ENCODE data around the gene NT5M. TPM values are rescaled to one million over a fixed set of nuclear protein-coding genes. Genes with fewer than 3 reads are reported as not detected.

Gene NT5M
- total RNA-seq, 1 experiment from 2014 or later, result 10.8 TPM

DNA sequence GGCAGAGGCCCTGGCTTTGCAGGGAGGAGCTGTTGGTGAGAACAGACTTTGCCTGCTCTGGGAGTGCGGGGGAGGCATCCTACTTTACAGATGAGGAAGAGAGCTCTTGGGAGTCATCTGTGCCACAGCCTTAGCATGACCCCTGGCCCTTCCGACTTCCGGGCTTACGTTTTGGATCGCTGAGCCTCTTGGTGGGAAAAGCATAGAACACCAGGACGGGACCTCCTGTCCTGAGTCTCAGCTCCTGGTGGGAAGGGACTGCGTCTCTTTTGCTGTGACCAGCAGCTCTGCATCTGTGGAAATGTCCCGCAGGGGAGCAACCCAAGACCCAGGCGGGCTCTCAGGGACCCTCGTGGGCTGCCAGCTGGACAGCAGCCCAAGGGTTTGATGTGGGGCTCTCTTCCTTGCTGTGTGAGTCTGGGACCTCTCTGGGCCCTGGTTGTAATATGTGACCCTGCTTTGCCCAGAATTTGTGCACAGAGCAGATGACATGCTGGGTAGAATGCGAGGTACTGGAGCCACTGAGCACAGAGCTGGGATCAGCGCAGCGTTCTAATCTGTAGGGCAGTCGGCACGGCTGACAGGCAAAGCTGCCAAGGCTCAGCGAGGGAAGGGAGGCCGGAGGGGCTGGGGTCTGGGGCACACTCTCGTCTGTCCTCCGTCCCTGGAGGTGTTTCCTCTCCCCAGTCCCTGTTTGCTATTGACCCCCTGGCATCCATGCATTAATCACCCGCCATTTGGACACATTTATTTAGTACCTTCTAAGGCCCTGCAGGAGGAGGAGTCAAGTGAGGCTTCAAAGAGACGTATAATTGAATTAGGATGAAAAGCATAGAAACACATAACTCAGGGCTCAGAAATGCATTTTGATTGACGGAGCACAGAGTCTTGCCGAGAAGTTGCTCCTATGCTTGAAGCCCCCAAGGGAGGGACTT, 64.0 kb downstream of the NT5M start:
- peaks cover 16% of the 10 kb centered on the region for H3K4me1 Mint-ChIP-seq
- DNase-seq (ENCODE audit: low spot score) (no peak), ATAC-seq (no peak)
- POLR2A ChIA-PET, result no interaction called here
- no peak overlapping the region for H3K27ac Mint-ChIP-seq
- TF ChIP-seq, protein P1, sequence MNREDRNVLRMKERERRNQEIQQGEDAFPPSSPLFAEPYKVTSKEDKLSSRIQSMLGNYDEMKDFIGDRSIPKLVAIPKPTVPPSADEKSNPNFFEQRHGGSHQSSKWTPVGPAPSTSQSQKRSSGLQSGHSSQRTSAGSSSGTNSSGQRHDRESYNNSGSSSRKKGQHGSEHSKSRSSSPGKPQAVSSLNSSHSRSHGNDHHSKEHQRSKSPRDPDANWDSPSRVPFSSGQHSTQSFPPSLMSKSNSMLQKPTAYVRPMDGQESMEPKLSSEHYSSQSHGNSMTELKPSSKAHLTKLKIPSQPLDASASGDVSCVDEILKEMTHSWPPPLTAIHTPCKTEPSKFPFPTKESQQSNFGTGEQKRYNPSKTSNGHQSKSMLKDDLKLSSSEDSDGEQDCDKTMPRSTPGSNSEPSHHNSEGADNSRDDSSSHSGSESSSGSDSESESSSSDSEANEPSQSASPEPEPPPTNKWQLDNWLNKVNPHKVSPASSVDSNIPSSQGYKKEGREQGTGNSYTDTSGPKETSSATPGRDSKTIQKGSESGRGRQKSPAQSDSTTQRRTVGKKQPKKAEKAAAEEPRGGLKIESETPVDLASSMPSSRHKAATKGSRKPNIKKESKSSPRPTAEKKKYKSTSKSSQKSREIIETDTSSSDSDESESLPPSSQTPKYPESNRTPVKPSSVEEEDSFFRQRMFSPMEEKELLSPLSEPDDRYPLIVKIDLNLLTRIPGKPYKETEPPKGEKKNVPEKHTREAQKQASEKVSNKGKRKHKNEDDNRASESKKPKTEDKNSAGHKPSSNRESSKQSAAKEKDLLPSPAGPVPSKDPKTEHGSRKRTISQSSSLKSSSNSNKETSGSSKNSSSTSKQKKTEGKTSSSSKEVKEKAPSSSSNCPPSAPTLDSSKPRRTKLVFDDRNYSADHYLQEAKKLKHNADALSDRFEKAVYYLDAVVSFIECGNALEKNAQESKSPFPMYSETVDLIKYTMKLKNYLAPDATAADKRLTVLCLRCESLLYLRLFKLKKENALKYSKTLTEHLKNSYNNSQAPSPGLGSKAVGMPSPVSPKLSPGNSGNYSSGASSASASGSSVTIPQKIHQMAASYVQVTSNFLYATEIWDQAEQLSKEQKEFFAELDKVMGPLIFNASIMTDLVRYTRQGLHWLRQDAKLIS (CRISPR knock-in tag; IDR thresholded peaks at IDR 0.05; ENCODE audit: borderline replicate concordance), result no peak
- TF ChIP-seq, protein P2, sequence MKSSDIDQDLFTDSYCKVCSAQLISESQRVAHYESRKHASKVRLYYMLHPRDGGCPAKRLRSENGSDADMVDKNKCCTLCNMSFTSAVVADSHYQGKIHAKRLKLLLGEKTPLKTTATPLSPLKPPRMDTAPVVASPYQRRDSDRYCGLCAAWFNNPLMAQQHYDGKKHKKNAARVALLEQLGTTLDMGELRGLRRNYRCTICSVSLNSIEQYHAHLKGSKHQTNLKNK (CRISPR knock-in tag; IDR thresholded peaks at IDR 0.05), result no peak
- TF ChIP-seq, protein P3, sequence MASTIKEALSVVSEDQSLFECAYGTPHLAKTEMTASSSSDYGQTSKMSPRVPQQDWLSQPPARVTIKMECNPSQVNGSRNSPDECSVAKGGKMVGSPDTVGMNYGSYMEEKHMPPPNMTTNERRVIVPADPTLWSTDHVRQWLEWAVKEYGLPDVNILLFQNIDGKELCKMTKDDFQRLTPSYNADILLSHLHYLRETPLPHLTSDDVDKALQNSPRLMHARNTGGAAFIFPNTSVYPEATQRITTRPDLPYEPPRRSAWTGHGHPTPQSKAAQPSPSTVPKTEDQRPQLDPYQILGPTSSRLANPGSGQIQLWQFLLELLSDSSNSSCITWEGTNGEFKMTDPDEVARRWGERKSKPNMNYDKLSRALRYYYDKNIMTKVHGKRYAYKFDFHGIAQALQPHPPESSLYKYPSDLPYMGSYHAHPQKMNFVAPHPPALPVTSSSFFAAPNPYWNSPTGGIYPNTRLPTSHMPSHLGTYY (CRISPR knock-in tag; IDR thresholded peaks at IDR 0.05), result no peak
- no peak for TF ChIP-seq OVOL2 (CRISPR knock-in tag; IDR thresholded peaks at IDR 0.05; ENCODE audit: borderline replicate concordance)
- no peak for TF ChIP-seq ESRRA (CRISPR knock-in tag; IDR thresholded peaks at IDR 0.05; ENCODE audit: borderline replicate concordance)
- TF ChIP-seq MYBL2 (CRISPR knock-in tag; IDR thresholded peaks at IDR 0.05), result no peak
- no peak for TF ChIP-seq NR1H2 (CRISPR knock-in tag; IDR thresholded peaks at IDR 0.05)
- no peak for TF ChIP-seq KAT7 (CRISPR knock-in tag; IDR thresholded peaks at IDR 0.05; ENCODE audit: borderline replicate concordance)
- TF ChIP-seq, protein P4, sequence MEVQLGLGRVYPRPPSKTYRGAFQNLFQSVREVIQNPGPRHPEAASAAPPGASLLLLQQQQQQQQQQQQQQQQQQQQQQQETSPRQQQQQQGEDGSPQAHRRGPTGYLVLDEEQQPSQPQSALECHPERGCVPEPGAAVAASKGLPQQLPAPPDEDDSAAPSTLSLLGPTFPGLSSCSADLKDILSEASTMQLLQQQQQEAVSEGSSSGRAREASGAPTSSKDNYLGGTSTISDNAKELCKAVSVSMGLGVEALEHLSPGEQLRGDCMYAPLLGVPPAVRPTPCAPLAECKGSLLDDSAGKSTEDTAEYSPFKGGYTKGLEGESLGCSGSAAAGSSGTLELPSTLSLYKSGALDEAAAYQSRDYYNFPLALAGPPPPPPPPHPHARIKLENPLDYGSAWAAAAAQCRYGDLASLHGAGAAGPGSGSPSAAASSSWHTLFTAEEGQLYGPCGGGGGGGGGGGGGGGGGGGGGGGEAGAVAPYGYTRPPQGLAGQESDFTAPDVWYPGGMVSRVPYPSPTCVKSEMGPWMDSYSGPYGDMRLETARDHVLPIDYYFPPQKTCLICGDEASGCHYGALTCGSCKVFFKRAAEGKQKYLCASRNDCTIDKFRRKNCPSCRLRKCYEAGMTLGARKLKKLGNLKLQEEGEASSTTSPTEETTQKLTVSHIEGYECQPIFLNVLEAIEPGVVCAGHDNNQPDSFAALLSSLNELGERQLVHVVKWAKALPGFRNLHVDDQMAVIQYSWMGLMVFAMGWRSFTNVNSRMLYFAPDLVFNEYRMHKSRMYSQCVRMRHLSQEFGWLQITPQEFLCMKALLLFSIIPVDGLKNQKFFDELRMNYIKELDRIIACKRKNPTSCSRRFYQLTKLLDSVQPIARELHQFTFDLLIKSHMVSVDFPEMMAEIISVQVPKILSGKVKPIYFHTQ (CRISPR knock-in tag; IDR thresholded peaks at IDR 0.05), result no peak
- TF ChIP-seq, protein P5, sequence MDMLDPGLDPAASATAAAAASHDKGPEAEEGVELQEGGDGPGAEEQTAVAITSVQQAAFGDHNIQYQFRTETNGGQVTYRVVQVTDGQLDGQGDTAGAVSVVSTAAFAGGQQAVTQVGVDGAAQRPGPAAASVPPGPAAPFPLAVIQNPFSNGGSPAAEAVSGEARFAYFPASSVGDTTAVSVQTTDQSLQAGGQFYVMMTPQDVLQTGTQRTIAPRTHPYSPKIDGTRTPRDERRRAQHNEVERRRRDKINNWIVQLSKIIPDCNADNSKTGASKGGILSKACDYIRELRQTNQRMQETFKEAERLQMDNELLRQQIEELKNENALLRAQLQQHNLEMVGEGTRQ (CRISPR knock-in tag; IDR thresholded peaks at IDR 0.05), result no peak
- TF ChIP-seq, protein P6, sequence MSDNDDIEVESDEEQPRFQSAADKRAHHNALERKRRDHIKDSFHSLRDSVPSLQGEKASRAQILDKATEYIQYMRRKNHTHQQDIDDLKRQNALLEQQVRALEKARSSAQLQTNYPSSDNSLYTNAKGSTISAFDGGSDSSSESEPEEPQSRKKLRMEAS (CRISPR knock-in tag; IDR thresholded peaks at IDR 0.05), result no peak
- TF ChIP-seq ZNF416 (CRISPR knock-in tag; IDR thresholded peaks at IDR 0.05), result no peak
- no peak for TF ChIP-seq RORB (CRISPR knock-in tag; IDR thresholded peaks at IDR 0.05)
- TF ChIP-seq, protein P7, sequence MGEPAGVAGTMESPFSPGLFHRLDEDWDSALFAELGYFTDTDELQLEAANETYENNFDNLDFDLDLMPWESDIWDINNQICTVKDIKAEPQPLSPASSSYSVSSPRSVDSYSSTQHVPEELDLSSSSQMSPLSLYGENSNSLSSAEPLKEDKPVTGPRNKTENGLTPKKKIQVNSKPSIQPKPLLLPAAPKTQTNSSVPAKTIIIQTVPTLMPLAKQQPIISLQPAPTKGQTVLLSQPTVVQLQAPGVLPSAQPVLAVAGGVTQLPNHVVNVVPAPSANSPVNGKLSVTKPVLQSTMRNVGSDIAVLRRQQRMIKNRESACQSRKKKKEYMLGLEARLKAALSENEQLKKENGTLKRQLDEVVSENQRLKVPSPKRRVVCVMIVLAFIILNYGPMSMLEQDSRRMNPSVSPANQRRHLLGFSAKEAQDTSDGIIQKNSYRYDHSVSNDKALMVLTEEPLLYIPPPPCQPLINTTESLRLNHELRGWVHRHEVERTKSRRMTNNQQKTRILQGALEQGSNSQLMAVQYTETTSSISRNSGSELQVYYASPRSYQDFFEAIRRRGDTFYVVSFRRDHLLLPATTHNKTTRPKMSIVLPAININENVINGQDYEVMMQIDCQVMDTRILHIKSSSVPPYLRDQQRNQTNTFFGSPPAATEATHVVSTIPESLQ (CRISPR knock-in tag; IDR thresholded peaks at IDR 0.05), result no peak
- no peak for TF ChIP-seq NFYB (CRISPR knock-in tag; conservative IDR thresholded peaks at IDR 0.05; ENCODE audit: low read depth)
- TF ChIP-seq, protein P8, sequence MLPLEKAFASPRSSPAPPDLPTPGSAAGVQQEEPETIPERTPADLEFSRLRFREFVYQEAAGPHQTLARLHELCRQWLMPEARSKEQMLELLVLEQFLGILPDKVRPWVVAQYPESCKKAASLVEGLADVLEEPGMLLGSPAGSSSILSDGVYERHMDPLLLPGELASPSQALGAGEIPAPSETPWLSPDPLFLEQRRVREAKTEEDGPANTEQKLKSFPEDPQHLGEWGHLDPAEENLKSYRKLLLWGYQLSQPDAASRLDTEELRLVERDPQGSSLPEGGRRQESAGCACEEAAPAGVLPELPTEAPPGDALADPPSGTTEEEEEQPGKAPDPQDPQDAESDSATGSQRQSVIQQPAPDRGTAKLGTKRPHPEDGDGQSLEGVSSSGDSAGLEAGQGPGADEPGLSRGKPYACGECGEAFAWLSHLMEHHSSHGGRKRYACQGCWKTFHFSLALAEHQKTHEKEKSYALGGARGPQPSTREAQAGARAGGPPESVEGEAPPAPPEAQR (CRISPR knock-in tag; IDR thresholded peaks at IDR 0.05), result no peak
- TF ChIP-seq, protein P9, sequence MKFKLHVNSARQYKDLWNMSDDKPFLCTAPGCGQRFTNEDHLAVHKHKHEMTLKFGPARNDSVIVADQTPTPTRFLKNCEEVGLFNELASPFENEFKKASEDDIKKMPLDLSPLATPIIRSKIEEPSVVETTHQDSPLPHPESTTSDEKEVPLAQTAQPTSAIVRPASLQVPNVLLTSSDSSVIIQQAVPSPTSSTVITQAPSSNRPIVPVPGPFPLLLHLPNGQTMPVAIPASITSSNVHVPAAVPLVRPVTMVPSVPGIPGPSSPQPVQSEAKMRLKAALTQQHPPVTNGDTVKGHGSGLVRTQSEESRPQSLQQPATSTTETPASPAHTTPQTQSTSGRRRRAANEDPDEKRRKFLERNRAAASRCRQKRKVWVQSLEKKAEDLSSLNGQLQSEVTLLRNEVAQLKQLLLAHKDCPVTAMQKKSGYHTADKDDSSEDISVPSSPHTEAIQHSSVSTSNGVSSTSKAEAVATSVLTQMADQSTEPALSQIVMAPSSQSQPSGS (CRISPR knock-in tag; IDR thresholded peaks at IDR 0.05; ENCODE audit: borderline replicate concordance, low read depth), result no peak
- TF ChIP-seq SP1 (CRISPR knock-in tag; conservative IDR thresholded peaks at IDR 0.05), result no peak
- TF ChIP-seq SMAD4 (CRISPR knock-in tag; IDR thresholded peaks at IDR 0.05), result no peak
- H3K36me3 Mint-ChIP-seq, result no peaks in the 10 kb centered on the region
- H3K4me3 Mint-ChIP-seq, result no peak overlapping the region
- H3K27me3 Mint-ChIP-seq (ENCODE audit: low read depth), result no peaks in the 10 kb centered on the region
- H3K9me3 Mint-ChIP-seq, result no peaks in the 10 kb centered on the region; the same call in 1 of the 2 replicates
- CTCF ChIA-PET, result interaction anchor here (1.2 to 2.5 kb wide), 4 partner anchors 12 to 144 kb away, joined by 3 to 13 read pairs (median 7); partner anchors contain the start of gene RASD1
